Astrocyte of the cerebellum (primary cell): Measurements from ENCODE around the gene RAD51B.
A peak's percentile ranks its signal among the peaks of the same experiment; 100 is the strongest.

Experiments
- DNase-seq: peaks from one replicate; pipeline ENCODE4 v3.0.0-alpha.2; 2011; ENCODE audit warnings: low read depth
- H3K4me3 ChIP-seq: 2 replicates; pipeline ENCODE4 v1.5.1; 2011; ENCODE audit warnings: mild to moderate bottlenecking, low read depth, low read length, moderate library complexity
- CTCF ChIP-seq: IDR thresholded peaks from 2 replicates; pipeline ENCODE4 v1.5.1; 2012; ENCODE audit warnings: low read length, low read depth, moderate library complexity, mild to moderate bottlenecking; ENCODE audit errors: missing control alignments
- in situ Hi-C: cut with HindIII; loops from 2 replicates; pipeline ENCODE4 v1.10.0; 2017; ENCODE audit warnings: low sequenced_read_pairs

The RAD51B gene

GRCh38 chr14:68471964-68472508 is 652.5 kb downstream of the RAD51B start:
- DNase-seq = no peak
- TF ChIP-seq CTCF = no peak
- in situ Hi-C loops = no loop called here
- H3K4me3 ChIP-seq = no peak overlapping the region

GRCh38 chr14:68473069-68473468 is 653.5 kb downstream of the RAD51B start:
- no peak for DNase-seq
- in situ Hi-C loops = no loop called here
- TF ChIP-seq CTCF = no peak
- no peak overlapping the region for H3K4me3 ChIP-seq

- in situ Hi-C loops = no loop called here
- no peak overlapping the region for H3K4me3 ChIP-seq
- no peak for TF ChIP-seq CTCF
- DNase-seq = no peak
These were observed 654.2 kb downstream of the RAD51B start for GRCh38 chr14:68473794-68474193.

- TF ChIP-seq CTCF = no peak
- in situ Hi-C loops = no loop called here
- DNase-seq = no peak
- no peak overlapping the region for H3K4me3 ChIP-seq
These were observed 655.2 kb downstream of the RAD51B start for GRCh38 chr14:68474741-68475140.

- H3K4me3 ChIP-seq = no peak overlapping the region
- TF ChIP-seq CTCF = no peak
- in situ Hi-C loops = no loop called here
- DNase-seq = no peak
These were observed 656.2 kb downstream of the RAD51B start for GRCh38 chr14:68475802-68476201.

GRCh38 chr14:68476212-68477109 is 656.9 kb downstream of the RAD51B start:
- in situ Hi-C loops = no loop called here
- H3K4me3 ChIP-seq = no peak overlapping the region
- TF ChIP-seq CTCF = no peak
- DNase-seq = peak; percentile 85
